Omental fat pad (tissue), 4 donors: Measurements from ENCODE around the gene ANKRD63. TPM values are rescaled to one million over a fixed set of nuclear protein-coding genes. Genes with fewer than 3 reads are reported as not detected.

Experiments
- ATAC-seq: fragments of 150-250 bp; one replicate; pipeline ENCODE4 v1.9.1; 2016; ENCODE audit warnings: mild to moderate bottlenecking, moderate library complexity; ENCODE audit not compliant: low FRiP score
- DNase-seq: peaks from one replicate; pipeline ENCODE4 v3.0.0-alpha.2; 2019; ENCODE audit warnings: low spot score
- CTCF ChIP-seq, 3 donors: fragments of 450-650 bp; IDR thresholded peaks; one replicate each; pipeline ENCODE4 v1.5.1; 2016 to 2017; ENCODE audit warnings: antibody characterized with exemption in 3 of 3, mild to moderate bottlenecking in 3 of 3, moderate library complexity in 2 of 3
- total RNA-seq, 4 donors: library from RNA; depleted of rRNA; stranded (reverse); fragments of >200 nt; gene quantifications; one replicate each; pipeline ENCODE4 v1.1.0, GENCODE V29; 2016

Gene ANKRD63
- total RNA-seq, 4 donors from 2014 or later = not detected

- TF ChIP-seq CTCF (IDR thresholded peaks at IDR 0.05) = no peak
- DNase-seq (no peak), ATAC-seq (no peak)
These were observed 23.8 kb downstream of the ANKRD63 start for GRCh38 chr15:40259021-40259420.

- TF ChIP-seq CTCF (IDR thresholded peaks at IDR 0.05) = no peak
- ATAC-seq = no peak
- DNase-seq = no peak
These were observed 24.3 kb downstream of the ANKRD63 start for GRCh38 chr15:40258544-40258943.

DNA sequence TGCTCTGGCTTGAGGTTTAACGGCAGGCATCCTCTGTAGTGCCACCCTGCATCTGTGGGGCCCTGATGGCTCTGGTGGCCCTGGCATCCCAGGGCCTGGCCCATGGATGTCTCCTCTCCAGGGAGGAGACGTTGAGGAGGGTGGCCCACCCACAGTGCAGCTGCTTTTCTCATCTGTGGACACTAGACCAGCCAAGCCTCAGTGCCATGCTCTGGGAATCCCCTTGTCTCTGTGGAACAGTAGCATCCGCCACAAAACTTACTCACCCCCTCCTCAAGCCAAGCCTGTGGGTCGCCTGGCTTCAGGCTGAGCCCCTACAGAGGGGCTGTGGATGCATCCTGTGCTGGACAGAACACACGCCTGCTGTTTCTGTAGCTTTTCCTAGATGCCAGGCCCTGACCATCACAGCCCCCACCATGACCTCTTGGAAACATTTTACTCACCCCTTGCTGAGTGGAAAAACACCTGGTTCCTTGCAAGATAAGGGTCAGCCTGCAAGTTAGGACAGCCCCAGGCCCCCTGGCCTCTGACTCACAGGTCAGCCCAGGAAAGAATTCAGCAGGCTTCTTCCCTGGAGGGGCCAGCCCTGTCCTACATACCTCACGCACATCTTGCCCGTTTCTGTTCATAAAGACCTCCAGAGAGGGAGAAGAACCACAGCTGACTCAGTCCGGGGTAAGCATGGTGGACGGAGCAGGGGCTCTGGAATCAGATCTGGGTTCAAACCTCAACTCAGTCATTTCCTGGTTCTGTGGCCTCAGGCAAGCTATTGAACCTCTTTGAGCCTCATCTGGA lies 25.0 kb downstream of the ANKRD63 start:
- no peak for ATAC-seq
- no peak for TF ChIP-seq CTCF (IDR thresholded peaks at IDR 0.05)
- DNase-seq = no peak

DNA sequence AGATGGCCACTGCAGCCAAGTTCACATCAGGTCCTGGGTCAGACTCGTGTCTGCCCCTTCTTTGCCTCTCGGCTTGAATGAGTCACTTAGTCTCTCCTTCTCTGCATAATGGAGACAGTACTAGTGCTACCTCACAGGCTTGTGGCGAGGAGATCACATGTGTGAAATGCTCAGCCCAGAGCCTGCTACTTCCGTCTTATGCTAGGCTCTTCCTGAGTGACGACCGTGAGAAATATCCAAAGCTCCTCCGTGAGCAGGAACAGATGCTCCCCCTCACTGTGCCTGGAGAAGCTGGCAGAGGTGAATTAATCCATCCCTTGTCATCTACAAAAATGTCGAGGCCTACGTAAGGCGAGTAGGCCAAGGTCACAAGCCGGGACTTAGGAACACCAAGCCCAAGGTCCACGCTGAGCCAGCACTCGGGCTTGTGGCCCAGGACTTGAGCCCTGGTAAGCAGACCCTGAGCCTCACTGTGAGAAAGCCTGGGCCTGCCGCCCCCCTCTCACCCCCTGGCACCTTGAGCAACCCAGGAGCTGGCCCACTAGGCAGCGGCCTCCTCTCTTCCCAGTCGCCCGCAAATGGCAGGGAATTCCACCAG lies 26.1 kb downstream of the ANKRD63 start:
- DNase-seq (no peak), ATAC-seq (no peak)
- no peak for TF ChIP-seq CTCF (IDR thresholded peaks at IDR 0.05)

GRCh38 chr15:40255033-40255432 lies 27.8 kb downstream of the ANKRD63 start:
- no peak for TF ChIP-seq CTCF (IDR thresholded peaks at IDR 0.05)
- ATAC-seq = no peak
- no peak for DNase-seq

DNA sequence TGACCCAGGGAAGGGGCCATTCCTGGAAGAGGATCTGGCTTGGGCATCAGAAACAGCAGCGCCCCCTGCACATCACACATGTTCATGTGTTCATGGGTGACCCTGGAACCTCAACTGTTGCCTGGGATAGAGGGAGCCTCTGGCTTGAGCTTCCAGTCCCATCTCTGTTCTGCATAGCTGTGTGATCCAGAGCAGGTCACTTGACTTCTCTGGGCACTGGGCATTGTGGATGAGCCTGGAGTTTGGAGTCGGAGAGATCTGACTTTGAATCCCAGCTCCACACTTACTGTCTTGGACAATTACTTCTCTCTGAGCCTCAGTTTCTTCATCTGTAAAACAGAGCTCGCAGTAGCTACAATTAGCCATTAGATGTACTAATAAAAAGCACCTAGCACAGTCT lies 28.4 kb downstream of the ANKRD63 start:
- TF ChIP-seq CTCF (IDR thresholded peaks at IDR 0.05) = no peak
- ATAC-seq (no peak), DNase-seq (no peak)
